Measurements from ENCODE around the gene ATXN2.

ATXN2 gene

GRCh38 chr12:111436266-111436665 is 162.8 kb downstream of the ATXN2 start:
- DNase-seq (ENCODE audit: low spot score): no peak

DNA sequence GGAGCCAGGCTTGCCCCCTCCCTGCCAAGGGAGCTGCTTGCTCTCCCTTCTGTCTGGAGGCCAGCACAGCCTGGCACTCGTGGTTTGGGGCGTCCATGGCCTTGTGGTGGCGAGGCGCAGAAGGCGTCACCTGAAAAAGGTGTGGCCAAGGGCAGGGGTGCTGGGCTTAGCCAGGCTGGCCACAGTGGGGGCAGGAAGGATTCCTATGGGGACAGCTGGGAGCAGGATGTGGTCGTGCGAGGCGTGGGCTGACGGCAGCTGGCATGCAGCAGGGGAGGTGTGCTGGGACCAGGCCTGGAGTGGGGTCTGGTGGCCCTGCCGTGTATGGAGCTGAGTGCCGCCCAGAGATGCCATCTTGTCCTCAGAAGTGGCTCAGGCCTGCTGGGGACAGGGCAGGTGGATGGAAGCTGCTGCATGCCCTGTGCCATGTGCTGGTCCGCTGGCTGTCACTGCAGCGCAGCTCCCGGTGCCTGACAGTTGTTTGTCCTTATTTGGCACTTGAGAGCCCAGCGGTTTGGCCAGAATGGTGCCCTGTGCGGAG is 163.4 kb downstream of the ATXN2 start:
- no peak for DNase-seq (ENCODE audit: low spot score)

GRCh38 chr12:111434680-111435338 is 164.3 kb downstream of the ATXN2 start:
- DNase-seq (ENCODE audit: low spot score): no peak

GRCh38 chr12:111434049-111434448 is 165.1 kb downstream of the ATXN2 start:
- no peak for DNase-seq (ENCODE audit: low spot score)

- no peak for DNase-seq (ENCODE audit: low spot score)
Observed at GRCh38 chr12:111431772-111432171, 167.3 kb downstream of the ATXN2 start.

GRCh38 chr12:111430433-111431353 is 168.4 kb downstream of the ATXN2 start:
- no peak for DNase-seq (ENCODE audit: low spot score)

- DNase-seq (ENCODE audit: low spot score): no peak
Observed at GRCh38 chr12:111429828-111430432, 169.2 kb downstream of the ATXN2 start.

DNA sequence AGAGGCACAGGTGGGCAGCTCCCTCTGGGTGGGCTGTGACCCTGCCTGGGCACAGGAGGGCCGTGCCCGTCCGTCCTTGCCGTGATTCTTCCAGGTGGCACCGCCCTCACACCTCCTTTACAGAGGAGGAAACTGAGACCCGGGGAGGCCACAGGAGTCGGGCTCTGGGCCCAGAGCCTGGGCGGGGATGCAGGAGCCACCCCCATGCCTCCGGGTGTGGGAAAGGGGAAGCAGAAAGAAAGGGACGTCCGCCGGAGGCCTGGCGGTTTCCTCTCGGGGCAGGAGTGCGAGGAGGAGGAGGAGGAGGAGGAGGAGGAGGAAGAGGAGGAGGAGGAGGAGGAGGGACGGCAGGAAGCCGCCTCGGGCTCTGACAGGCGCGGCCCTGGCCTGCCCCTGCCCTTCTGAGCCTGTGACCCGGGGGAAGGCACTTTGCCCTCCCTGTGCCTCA is 170.4 kb downstream of the ATXN2 start:
- DNase-seq (ENCODE audit: low spot score): no peak

GRCh38 chr12:111428081-111428727 is 170.9 kb downstream of the ATXN2 start:
- no peak for DNase-seq (ENCODE audit: low spot score)

DNA sequence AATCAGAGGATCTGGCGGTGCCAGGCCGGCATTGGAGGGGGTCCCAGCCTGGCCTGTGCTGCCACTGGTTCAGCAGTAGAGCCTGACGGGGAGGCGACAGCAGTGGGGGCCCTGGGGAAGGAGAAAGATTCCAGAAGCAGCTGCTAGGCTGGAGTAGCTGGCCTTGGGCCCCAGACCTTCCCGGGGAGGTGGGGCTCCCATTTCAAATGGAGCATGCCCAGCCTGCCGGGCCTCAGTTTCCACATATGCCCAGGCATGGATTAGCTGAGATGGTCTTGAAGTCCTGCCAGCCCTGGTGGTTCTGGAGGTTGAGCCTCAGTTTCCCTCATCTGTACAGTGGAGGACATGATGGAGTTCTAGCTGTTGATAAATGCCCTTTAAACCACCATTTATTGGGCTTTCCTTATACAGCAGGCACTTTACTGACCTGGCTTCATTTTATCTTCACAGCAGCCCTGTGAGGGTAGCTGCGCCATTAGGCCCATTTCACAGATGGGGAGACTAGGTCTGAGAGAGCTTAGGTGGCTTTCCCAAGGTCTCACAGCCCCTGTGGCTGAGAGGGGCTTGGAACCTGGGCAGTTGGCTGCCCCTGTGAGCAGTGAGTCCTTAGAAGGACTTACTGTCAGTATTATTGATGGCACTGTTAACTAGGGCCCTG is 171.6 kb downstream of the ATXN2 start:
- no peak for DNase-seq (ENCODE audit: low spot score)

DNA sequence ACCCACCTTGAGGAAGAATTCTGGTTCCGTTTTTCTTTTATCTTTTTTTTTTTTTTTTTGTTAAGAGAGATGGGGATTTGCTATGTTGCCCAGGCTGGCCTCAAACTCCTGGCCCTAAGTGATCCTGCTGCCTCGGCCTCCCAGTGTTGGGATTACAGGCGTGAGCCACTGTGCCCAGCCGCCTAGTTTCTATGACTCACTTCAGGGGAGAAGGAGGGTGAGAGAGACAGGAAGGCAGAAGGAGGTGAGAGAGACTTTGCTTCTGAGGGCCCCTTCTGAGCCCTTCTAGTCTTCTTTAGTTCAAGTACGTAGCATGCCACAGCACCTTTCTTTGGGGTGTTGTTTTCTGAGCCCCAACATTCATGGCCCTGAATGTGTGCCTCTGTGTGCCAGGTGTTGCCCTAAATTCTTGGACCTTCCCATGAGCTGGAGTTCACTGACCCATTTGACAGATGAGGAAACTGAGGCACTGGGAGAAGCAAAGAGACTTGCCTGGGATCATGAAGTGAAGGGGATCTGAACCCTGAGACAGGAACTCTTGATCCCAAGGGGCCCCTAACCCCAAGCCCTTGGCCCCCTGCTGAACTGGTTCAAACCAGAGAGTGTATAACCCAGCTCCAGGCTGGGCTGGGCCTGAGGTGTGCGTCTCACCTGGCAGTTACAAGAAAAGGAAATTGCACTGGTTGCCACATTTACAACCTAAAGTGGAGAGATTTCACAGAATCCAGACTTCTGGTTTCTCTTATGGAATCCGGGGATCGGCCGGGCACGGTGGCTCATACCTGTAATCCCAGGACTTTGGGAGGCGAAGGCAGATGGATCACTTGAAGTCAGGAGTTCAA is 172.6 kb downstream of the ATXN2 start:
- DNase-seq (ENCODE audit: low spot score): no peak

DNA sequence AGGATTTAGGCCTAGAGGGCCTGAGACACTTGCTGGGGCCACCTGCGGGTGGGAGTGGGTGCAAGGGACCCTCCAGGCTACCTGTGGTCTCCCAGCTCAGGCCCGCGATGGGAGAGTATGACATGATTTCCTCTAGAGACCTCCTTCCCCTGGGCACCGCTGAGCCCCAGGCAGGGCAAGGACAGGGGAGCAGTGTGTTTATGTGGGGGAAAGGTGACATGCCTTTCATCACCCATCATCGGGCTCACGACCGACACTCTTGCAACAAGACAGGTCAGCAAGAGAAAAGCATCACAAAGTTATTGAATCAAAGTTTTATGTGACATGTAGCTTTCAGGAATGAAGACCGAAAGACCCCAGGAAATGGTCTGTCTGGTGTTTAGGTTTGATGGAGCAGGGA is 173.5 kb downstream of the ATXN2 start:
- no peak for DNase-seq (ENCODE audit: low spot score)

DNA sequence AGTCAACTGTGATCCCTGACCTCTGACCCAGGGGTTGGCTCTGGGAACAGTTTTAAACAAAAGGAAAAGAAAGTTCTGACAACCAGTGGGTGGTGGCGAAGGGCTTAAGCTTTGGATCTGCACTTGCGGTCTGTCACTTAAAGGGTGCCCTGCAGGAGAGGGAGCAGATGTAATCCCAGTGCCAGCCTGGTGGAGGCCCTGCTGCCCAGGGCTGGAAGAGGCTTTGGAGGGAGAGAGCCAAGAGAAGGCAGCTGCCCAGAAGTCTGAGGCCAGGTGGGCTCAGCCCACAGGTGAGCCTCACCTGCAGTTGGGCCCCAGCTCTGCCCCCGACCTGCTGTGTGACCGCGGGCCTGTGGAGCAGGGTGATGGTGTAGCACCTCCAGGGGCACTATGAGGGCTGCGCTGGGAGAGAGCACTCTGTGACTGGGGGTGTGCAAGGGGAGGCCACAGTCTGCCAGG is 174.3 kb downstream of the ATXN2 start:
- no peak for DNase-seq (ENCODE audit: low spot score)

- no peak for DNase-seq (ENCODE audit: low spot score)
Observed at GRCh38 chr12:111424189-111424792, 174.8 kb downstream of the ATXN2 start.

GRCh38 chr12:111420494-111420893 is 178.6 kb downstream of the ATXN2 start:
- no peak for DNase-seq (ENCODE audit: low spot score)

DNA sequence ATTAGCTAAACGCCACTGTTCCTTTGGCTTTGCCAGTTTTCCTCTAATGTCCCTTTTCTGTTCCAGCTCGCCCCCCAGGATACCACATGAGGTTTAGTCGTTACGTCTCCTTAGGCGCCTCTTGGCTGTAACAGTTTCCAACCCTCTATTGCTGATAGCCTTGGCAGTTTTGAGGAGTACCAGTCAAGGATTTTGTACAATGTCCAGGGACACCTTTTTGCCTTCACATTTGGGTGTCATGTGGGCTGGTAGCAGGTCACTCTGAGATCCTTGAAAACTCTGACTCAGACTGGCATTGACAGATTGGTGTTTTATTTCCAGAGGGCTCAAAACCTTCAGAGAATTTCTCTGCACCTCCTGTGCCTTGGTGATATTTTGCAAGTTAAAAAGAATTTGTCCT is 179.3 kb downstream of the ATXN2 start:
- DNase-seq (ENCODE audit: low spot score): no peak

DNA sequence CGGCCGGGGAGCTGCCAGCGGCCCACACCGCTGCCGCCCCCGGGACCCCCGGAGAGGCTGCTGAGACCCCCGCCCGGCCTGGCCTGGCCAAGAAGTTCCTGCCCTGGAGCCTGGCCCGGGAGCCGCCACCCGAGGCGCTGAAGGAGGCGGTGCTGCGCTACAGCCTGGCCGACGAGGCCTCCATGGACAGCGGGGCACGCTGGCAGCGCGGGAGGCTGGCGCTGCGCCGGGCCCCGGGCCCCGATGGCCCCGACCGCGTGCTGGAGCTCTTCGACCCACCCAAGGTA is 180.6 kb downstream of the ATXN2 start:
- no peak for DNase-seq (ENCODE audit: low spot score)

DNA sequence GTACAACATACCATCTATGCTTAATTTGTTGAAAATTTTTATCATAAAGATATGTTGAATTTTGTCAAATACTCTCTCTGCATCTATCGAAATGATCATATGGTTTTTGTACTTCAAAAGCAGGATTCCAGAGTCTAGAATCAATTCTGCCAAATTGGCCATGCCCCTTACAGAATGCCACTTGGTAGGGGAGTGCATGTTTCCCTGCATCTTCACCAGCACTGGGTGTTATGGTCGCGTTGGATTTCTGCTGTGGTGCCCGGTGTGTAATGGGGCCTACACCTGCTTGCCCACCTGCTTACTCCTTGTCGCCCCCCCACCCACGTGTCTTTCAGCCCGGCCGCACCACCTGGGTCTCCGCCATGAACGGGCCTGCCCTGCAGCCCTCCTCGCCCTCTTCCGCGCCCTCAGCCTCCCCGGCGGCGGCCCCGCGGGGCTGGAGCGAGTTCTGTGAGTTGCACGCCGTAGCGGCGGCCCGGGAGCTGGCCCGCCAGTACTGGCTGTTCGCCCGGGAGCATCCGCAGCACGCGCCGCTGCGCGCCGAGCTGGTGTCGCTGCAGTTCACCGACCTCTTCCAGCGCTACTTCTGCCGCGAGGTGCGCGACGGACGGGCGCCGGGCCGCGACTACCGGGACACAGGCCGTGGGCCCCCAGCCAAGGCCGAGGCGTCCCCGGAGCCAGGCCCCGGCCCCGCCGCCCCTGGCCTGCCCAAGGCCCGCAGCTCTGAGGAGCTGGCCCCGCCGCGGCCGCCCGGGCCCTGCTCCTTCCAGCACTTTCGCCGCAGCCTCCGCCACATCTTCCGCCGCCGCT is 181.1 kb downstream of the ATXN2 start:
- no peak for DNase-seq (ENCODE audit: low spot score)

GRCh38 chr12:111417290-111417689 is 181.8 kb downstream of the ATXN2 start:
- DNase-seq (ENCODE audit: low spot score): no peak

All from left forelimb (tissue), 1 donor.